GM18951 (cell line): ENCODE measurements around the gene WNT7B.

ENCODE experiments used
- POLR2A ChIP-seq: IDR thresholded peaks from 4 replicates; pipeline ENCODE4 v1.6.1; 2011; ENCODE audit warnings: mild to moderate bottlenecking; ENCODE audit not compliant: insufficient read length, insufficient read depth; ENCODE audit errors: extremely low read depth
- in situ Hi-C: fragments of 300-500 bp; cut with MboI; formaldehyde crosslinking; loops from one replicate; pipeline ENCODE4 v1.12.0; 2022; ENCODE audit warnings: low sequenced_read_pairs, mixed read lengths, inconsistent platforms; ENCODE audit not compliant: unreplicated experiment

WNT7B gene

DNA sequence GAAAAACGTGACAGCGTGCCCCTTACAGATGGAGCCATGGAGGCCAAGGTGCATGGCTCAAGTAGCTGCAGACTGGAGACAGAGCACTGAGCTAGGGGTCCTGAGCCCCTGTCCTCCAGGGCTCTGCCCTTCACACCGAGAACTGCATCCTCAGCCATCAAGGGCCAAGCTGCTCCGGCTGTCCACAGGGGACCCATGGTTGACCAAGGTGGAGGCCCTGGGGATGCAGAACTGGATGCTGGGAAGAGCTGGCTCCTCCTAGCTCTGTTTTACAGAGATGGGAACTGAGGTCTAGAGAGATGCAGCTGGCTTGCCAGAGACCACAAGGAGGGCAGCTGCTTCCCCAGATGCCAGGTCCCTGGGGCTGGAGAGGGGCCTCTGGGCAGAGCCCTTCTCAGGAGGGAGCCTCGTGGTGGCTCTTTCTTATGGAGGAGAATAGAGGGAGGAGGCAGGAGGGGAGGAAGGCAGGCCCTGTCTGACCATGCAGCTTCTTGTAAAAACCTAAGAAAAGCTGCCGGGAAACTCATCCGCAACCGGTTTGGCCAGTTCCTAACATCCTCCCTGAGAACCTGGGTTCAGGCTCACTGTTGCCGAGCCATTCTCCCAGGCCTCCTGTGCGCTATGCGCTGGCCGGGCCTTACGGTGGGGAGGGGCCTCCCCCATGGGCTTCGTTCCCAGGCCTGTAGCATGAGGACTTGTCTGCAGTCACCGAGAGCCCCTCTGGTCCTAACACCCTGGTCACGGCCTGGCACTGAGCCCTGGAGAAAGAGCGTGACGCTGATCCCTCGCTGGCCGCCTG is 80.6 kb downstream of the WNT7B start:
- in situ Hi-C loops: no loop called here
- TF ChIP-seq POLR2A: no peak

DNA sequence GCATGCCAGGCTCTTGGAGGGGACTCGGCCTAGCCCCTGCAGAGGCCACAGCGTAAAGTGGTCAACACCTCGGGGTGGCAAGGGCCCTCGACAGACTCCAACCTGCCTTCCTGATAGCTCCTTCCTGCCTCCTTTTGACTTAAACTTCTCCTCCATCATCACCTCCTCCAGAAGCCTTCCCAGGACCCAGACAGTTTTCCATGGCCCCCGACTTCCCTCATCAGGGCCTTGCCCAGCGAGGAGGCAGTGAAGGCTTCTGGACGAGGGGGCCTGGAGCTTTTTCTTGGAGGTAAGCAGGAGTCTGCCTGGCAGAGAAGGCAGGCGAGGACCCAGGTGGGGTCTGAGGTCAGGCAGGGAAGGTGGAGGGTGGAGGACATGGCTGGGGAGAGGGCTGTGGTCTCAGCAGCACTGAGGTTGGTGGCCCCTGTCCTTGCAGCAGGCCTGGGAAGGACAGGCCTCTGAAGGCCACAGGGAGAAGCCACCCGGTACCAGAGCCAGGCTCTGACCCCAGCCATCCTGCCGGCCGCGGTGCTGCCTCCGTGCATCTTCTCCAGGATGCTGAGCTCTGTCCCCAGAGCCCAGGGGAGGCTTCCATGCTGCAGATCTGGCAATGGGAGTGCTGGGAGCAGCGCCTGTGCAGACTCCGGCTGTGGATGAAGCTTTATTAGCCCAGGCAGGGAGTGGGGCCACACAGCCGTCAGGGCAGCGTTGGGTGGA is 81.4 kb downstream of the WNT7B start:
- in situ Hi-C loops: no loop called here
- TF ChIP-seq POLR2A: no peak

DNA sequence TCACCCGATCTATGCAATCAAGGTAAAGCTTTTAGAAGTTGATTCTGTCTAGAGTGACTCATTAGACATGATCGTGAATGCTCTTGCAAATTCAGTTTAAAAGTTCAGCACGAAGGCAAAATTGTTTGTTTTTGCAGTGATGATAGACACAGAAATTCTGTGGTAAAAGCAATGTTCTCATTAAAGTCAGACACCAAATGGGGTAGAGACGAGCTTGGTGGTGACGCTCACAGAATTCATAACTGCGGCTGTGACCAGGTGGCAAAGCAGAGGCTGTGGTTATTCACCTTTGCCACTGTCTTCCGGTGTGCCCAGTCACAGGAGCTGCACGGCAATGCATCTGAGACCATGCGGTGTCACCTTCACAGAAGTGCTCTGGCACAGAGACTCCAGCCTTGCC is 83.4 kb downstream of the WNT7B start:
- in situ Hi-C loops: no loop called here
- TF ChIP-seq POLR2A: no peak

DNA sequence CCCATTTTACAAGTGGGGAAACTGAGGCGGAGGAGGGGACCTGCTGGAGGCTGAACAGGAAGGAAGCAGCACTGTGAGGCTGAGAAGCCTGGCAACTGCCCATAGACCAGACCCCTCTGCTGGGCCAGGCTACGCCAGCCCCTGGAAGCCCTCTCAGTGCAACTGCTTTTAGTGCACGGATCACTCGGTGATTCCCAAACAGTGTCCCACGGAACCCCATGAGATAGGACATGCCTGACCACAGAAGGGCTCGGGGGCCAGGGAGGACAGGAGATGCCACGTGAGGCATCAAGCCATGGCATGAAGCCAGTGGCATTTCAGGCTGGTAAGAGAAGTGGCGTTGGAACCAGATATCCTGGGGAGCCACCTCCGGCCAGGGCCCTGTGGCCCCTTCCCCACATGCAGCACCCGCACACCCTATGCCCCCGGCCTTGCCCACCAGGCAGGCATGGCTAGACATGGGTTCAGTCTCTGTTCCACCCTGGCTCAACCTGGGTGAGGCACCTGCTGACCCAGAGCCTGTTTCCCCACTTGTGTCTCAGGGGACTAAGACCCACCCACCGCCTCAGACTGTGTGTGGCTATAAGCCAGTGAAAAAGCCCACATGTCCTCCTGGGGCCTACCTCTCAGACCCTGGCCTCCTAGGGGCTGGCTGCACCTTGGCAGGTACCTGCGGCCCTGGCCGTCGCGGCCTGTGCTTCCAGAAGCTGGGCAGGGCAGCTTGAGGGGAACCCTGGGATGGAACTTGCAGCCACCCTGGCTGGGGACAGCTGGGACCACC is 84.1 kb downstream of the WNT7B start:
- in situ Hi-C loops: no loop called here

DNA sequence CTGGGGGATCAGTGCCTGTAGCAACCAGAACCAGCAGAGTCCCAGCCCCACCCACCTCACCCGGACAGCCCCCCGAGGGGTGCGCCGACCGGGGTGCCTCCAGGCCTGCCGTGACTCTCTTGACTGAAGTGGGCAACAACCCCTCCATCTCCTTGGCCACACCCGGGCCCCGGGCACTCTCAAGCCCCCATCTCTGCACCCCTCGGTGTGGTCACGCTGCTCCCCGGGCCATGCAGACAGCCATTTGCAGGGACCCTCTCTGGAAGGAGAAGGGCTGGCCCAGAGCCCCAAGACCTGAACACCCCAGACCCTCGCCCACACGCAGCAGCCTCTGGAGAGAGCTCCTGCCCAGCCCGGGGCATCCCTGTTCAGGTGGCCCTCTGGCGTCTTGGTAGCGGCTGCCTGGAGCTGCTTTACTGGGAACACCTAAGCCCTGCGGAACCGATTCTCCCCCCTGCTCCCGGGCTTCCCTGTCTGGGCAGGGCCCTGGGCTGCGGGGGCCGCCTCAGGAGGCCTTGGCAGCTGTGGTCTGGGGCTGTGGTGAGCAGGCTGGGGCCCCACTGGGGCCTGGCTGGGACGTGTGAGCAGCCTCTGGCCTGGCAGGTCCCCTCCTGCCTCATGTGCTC is 84.9 kb downstream of the WNT7B start:
- no peak for TF ChIP-seq POLR2A
- in situ Hi-C loops: no loop called here

More for the DNA sequence above, 84.1 kb downstream of the WNT7B start:
- no peak for TF ChIP-seq POLR2A

DNA sequence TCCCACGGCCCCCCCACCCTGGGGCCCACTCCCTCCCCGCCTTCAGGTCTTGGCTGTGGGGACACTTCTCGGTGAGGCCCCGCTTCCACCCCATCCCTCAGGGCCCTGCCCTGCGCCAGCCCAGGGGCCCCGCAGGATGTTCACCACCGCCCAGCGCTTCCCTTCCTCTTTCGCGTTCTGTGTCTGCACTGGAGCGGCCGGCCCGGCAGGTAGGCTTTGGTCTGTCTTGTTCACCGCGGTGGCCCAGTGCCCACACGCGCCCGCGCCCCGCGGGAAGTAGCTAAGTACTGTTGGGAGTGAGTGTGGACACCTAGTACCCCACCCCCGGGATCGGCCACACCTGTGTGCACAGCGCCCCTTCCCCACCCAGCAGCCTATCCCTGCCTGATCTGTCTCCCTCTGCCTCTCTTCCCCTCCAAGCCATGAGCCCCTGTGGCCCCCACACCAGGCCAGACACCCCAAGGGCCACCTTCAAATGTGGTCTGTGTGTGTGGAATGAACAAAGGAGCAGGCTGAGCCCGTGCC is 85.4 kb downstream of the WNT7B start:
- in situ Hi-C loops: no loop called here
- no peak for TF ChIP-seq POLR2A

DNA sequence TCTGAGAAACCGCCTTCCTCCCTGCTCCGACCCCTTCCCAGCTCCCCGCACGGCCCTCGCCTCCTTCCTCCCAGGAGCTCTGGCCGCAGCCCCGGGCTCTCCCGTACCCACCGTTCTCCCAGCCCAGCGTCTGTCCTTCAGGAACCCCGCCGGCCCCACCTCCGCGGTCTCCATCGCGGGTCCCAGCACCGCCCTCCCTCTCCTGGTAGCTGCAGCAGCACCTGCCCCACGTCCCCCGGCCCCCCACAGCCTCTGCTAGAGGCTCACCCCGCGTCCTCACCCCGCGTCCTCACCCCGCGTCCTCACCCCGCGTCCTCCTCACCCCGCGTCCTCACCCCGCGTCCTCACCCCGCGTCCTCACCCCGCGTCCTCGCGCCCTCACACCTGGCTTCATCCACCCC is 85.9 kb downstream of the WNT7B start:
- TF ChIP-seq POLR2A: no peak
- in situ Hi-C loops: no loop called here

DNA sequence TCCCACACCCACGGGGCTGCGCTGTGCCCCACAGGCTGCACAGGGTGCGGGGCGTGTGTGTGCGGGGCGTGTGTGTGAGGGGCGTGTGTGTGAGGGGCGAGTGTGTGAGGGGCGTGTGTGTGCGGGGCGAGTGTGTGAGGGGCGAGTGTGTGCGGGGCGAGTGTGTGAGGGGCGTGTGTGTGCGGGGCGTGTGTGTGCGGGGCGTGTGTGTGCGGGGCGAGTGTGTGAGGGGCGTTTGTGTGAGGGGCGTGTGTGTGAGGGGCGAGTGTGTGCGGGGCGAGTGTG is 86.7 kb downstream of the WNT7B start:
- TF ChIP-seq POLR2A: no peak
- in situ Hi-C loops: no loop called here

DNA sequence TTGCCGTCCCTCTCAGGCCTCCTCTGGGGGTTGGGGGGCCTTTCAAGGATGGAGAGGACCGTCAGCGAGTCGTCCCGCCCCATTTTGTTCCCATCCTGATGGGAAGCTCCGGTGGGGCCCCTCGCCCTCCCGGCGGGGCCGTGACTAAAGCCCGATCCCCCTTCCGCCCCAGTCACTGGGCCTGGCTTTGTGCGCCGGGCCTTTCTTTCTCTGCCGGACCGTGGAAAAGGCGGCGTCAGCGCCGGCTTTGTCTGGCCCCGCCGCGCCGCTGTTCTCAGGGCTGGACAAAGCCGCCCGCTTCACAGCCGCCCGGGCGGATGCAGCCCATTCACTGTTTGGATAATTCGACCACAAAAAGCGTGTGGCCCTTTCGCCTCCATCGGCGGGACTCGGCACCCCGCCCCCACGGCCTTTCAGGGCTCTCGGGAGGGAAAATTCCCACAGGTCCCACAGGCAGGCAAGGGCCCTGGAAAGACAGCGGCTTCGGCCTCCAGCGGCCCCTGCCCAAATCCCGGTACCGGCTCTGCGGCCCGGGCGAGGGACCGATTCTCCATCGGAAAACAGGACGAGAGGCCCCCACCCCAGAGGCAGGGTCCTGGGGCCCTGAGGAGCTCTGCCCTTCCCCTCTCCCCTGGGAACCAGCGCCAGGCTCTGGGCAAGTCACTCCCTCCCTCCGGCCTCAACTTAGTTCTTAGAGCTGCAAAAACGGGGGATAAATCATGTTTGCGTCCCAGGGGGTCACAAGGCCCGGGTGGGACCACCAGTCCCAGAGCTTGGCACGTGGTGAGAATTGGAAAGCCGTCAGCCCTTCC is 87.2 kb downstream of the WNT7B start:
- no peak for TF ChIP-seq POLR2A
- in situ Hi-C loops: no loop called here

DNA sequence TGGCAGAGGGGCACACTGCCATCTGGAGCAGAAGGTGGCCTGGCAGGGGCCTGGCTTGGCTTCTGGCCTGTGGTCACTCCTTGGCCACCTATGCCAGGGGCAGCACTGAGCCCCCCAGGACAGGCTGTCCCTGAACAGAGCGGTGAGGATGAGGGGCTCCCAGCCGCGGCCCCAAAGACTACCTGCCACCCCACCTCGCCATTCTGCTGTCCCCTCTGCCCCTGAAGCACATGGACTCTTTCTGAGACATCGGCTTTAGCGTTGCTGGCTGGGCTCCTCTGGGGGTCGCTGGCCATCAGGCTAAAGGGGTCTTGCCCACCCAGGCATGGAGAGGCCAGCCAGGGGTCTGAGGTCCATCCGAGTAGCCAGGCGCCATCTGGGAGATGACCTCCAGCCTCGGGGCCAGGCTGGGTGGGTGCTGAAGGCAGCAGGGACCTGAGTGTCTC is 87.8 kb downstream of the WNT7B start:
- TF ChIP-seq POLR2A: no peak
- in situ Hi-C loops: no loop called here

DNA sequence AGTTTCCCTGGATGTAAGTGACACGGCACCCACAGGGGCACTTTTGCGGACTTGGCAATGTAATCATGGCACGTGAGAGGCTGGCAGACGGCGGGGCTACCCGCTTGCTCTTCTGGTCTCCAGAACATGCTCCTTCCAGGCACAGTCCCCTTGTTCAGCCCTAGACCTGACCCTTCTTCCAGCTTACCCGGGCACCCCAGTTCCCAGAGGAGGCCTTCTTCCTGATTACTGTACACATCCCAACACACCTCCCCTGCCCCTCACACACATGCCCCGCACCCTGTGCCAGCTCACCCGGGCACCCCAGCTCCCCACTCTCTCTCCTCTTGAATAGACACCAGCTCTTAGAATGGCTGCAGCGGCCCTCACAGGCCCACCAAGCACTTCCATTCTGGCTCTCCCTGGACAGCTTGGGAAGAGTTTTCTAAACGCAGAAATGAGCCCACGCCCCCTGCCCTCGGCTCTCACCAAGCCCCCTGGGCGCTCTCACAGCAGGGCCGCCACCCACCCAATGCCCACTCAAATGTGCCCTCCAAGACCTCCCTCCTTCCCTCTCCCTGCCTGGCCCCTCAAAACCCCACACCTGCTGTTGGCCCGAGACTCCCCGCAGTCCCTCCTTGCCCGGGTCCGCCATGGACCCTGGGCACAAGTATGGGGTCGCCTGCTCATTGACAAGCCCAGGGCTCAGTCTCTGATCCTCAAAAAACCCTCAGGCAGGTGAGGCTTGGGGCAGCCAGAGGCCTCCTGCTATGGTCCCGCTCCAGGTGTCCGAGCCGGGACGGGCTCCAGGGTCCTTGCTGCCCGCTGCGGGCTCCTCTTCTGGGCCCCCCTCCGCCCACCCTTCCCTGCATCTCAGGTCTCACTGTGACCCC is 88.5 kb downstream of the WNT7B start:
- in situ Hi-C loops: no loop called here
- no peak for TF ChIP-seq POLR2A
